Forelimb muscle (tissue), 1 donor: Measurements from ENCODE around the gene SUOX. TPM values are rescaled to one million over a fixed set of nuclear protein-coding genes. Genes with fewer than 3 reads are reported as not detected.
A peak's percentile ranks its signal among the peaks of the same experiment; 100 is the strongest.
"Not testable (repeated sequence)": the region's sequence is repeated elsewhere in the genome, so short reads cannot be mapped to it uniquely, and the experiment has no call there.

Source experiments
- DNase-seq: peaks from one replicate; pipeline ENCODE4 v3.0.0-alpha.2; 2013; ENCODE audit warnings: low read depth
- polyA plus RNA-seq: library from polyadenylated mRNA; unstranded; fragments of 120-200 nt; gene quantifications from one replicate; pipeline ENCODE4 v1.2.1, GENCODE V29; 2013; ENCODE audit not compliant: insufficient read length

The SUOX gene
- polyA plus RNA-seq, 1 donor: 16.1 TPM

DNA sequence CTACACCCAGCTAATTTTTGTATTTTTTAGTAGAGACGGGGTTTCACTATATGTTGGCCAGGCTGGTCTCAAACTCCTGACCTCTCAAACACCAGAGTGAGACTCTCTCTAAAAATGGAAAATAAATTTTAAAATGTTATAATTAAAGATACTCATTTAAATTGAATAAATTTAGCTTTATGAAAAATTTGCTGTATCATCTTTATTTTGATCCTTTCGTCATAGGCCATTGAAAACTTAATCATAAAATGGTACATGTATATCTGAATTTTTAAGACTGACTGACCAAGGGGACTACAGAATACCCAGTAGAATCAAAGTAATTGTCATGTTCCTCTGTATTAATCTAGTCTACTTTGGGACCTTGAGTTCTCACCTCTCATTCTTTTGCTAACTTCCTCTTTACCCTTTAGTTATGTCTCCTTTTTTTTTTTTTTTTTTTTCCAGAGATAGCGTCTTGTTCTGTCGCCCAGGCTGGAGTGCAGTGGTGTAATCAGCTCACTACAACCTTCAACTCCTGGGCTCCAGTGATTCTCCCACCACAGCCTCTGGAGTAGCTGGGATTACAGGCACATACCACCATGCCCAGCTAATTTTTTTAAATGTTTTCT lies 13.7 kb upstream of the SUOX start:
- no peak for DNase-seq

DNA sequence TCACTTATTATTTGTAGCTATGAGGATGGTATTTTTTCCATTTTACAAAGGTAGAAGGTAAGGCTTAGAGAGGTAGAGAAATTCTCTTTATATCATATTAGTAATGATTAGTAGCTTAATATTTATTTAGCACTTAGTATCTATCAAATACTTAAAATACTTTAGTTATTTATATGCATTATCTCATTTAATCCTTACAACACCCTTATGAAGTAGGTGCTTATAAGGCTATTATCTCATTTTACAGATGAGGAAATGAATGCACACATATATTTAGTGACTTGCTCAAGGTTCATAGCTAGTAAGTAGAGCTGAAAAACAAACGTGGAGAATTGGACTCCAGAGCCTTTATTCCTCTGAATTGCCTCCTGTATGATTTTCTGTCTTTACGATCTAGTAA lies 12.2 kb upstream of the SUOX start:
- no peak for DNase-seq

DNA sequence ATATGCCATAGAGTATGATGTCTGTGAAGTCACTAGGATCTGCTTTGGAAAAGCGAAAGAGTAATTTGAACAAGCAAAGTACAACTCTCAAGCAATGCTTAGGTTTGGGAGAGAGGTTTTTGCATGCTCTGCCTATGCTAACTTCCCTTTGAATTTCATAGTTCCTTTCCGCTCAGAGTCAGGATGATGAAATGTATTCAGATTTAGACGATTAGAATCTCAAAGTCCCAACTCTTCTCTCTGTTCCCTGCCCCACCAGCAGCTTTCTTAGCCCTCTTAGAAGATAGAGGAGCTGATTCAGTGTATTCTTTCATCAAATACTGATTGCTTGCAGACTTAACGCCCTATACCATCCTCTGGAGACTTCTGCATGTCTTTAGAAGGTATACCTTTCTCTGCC lies 11.7 kb upstream of the SUOX start:
- DNase-seq: no peak

DNA sequence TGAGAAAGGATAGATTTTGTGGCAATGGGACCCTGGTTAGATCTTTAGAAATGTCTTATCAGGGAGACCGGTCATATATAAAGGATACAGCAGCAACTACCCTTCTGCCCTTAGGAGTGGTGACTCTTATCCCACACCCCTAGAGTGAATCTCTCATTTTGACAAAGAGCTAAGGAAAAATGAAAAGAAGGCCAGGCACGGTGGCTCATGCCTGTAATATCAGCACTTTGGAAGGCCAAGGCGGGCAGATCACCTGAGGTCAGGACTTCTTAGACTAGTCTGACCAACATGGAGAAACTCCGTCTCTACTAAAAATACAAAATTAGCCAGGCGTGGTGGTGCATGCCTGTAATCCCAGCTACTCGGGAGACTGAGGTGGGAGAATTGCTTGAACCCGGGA lies 11.1 kb upstream of the SUOX start:
- DNase-seq: not testable (repeated sequence)

DNA sequence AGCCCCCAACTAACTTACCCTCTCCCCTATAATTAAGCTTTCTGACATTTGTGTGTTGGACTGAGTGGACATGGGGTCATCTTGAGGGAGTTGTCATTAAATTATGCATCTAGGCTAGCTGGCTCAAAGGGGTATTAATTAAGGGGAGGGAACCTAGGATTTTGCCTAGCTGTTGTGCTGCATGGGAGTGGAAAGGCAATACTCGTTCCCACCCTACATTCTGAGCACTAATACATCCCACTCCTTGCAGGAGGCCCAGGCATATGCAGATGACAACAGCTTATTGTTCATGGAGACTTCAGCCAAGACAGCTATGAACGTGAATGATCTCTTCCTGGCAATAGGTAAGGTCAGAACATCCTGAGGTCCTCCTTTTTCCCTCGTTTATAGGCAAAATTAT lies 6.0 kb upstream of the SUOX start:
- no peak for DNase-seq

DNA sequence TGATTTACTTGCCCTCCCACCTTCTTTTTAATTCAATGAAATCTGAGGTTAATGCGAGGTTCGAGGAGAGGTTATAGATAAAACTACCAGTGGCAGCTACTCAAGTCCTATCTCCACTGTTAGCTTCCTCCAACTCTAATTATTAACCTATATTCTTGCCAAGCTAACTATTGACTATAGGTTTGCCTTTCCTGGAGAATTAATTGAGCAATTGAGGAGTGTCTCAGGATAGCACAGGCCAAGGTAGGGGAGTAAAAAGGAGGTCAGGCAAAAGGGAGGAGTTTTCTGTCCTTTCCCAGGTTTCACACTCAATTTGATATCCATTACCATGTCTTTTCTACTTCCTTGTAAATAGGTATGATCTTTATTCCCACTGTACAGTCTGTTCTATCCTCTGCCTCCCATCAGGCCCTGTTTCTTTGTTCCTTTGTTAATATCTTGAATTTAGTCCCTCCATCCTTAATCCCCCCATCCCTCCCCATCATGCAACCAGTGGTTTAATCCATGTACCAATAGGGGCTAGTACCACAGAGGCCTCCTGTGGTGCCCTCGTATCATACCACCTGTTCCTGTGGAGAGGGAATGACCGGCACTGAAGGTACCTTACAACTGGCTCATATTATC lies 3.7 kb upstream of the SUOX start:
- DNase-seq: no peak

DNA sequence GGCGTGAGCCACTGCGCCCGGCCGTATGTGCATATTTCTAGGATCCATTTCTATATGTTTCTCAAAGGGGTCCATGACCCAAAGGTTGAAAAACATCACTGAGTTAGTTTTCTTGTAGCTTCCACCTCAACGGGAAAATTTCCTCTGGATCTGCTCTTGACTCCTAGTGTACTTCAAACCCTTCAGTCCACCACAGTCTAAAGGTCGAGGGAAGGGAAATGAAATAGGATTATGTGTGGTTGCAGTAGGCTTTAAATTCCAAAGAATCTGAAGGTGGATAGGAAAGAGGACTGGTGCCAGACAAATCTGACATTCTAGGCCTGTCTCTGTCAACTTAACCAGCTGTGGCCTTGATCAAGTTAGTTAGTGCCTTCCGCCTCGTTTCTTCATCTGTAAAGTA lies 1.7 kb upstream of the SUOX start:
- no peak for DNase-seq

DNA sequence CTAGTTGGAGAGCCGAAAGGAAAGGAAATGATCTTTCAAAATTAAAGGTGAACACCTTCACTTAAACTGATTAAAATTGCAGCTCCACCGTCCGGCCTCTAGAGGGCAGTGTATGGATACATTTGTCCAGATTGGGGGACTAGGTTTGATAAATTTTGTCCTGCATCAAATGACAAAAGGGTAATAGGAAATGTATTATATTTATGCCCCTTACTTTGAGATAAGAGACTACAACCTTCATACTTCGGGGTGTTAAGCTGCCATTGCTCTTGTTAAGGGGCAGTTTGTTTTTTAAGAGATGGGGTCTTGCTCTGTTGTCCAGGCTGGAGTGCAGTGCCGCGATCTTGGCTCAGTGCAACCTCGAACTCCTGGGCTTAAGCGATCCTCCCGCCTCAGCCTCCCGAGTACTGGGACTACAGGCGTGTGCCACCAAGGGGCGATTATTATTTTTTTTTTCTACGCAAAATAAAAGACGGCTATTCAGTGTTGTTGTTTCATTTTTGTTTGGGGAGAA lies 818 bp upstream of the SUOX start:
- peak; percentile 39 for DNase-seq

DNA sequence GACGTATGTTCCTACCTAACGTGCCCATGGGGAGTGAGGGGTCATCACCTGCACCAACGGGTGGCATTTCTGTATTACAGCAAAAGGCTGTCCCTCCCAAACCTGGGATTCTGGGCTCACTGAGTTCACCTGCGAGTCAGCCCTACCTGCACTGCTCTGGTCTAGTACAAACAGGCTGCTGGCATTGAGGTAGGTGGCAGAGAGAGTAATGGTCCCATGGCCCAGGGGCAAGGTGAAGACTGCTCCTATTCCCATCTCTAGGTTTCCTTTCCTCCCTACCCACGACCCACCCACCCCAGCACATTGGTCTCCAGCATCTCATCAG lies 421 bp downstream of the SUOX start:
- no peak for DNase-seq

DNA sequence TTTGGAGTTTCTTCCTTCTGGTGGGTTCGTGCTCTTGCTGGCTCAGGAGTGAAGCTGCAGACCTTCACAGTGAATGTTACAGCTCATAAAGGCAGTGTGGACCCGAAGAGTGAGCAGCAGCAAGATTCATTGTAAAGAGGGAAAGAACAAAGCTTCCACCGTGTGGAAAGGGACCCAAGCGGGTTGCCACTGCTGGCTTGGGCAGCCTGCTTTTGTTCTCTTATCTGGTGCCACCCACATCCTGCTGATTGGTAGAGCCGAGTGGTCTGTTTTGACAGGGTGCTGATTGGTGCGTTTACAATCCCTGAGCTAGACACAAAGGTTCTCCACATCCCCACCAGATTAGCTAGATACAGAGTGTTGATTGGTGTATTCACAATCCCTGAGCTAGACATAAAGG lies 2.4 kb downstream of the SUOX start:
- not testable (repeated sequence) for DNase-seq

DNA sequence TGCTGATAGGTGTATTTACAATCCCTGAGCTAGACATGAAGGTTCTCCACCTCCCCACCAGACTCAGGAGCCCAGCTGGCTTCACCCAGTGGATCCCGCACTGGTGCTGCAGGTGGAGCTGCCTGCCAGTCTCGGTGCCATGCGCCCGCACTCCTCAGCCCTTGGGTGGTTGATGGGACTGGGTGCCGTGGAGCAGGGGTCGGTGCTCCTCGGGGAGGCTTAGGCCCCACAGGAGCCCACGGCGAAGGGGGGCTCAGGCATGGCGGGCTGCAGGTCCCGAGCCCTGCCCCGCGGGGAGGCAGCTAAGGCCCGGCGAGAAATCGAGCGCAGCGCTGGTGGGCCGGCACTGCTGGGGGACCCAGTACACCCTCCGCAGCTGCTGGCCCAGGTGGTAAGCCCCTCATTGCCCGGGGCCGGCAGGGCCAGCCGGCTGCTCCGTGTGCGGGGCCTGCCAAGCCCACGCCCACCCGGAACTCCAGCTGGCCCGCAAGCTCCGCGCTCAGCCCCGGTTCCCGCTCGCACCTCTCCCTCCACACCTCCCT lies 3.0 kb downstream of the SUOX start:
- DNase-seq: not testable (repeated sequence)

DNA sequence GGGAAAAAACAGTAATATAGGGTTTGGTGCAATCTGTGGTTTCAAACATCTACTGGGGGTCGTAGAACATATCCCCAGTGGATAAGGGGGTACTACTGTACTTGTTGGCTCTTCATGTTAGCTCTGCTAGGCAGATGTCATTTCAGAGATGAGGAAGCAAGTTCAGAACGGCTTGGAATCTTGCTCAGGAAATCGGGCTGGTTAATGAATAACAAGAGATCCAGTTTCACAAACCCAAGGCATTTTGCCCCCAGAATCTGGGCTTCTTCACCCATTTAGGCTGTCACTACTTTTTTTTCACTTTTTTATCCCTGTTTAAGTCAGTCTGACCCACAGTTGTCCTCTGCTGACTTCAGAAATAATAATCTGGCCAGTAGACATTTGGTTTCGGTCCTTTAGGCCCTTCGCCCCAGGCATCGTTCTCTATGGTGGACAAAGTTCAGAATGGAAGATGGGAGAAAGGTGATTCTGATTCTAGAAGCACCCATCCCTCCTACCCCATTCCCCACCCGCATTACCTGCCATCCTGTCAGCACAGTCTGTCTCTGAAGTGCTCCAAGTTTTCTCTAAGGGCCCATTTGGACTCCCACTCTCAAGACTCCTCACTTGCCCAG lies 4.5 kb downstream of the SUOX start:
- no peak for DNase-seq

DNA sequence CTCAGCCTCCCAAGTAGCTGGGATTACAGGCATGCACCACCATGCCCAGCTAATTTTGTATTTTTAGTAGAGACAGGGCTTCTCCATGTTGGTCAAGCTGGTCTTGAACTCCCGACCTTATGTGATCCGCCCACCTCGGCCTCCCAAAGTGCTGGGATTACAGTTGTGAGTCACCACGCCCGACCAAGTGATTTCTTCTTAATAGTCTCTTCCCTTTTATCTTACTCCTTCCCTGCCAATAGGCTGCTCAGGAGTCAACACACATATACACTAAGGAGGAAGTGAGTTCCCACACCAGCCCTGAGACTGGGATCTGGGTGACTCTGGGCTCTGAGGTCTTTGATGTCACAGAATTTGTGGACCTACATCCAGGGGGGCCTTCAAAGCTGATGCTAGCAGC lies 6.3 kb downstream of the SUOX start:
- DNase-seq: not testable (repeated sequence)

DNA sequence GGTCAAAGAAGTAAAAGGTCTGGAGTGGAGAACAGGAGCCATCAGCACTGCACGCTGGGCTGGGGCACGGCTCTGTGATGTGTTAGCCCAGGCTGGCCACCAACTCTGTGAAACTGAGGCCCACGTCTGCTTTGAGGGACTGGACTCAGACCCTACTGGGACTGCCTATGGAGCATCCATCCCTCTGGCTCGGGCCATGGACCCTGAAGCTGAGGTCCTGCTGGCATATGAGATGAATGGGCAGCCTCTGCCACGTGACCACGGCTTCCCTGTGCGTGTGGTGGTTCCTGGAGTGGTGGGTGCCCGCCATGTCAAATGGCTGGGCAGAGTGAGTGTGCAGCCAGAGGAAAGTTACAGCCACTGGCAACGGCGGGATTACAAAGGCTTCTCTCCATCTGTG lies 7.1 kb downstream of the SUOX start:
- no peak for DNase-seq

DNA sequence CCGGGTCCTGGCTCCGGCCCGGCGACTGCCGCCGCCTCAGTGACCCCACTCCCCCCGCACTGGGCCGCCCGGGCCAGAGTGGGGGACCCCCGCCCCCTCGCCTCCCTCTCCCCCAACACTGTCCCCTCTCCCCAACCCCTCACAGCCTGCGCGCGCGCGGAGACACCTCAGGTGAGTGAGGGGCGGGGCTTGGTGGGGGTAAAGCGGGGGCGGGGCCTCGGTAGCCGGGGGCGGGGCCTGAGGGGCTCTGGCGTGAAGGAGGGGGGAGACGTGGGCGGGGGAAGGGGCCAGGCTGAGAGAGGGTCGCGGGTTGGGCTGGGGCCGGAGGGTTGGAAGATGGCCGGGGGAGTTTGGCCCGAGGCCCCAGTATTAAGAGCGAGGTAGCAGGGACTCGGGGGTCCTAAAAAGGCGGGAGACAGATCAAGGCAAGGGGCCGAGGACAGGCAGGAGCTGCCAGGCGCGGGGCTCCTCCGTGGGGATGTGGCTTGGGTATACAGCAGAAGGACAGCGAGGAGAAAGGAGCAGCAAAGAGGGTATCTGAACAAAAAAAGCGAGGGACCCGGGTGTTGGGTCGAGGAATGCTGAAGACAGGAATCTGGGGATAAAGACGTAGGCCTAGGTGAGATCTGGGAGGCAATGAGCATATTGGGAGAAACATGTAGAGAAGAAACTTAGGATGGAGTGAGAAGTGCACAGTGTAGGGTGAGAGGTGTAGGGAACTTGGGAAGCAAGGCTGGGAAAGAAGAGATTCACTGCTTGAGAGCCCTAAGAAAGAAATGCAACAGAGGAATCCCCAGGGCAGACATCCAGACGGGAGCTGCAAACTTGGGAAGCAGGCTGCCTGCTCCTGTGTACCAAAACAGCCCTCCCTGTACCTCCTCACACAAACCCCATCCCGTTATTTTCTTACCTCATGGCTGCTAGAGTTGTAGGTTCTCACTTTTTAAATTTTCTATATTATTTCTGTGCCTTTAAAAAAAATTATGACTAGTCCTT lies 10.8 kb downstream of the SUOX start:
- no peak for DNase-seq

DNA sequence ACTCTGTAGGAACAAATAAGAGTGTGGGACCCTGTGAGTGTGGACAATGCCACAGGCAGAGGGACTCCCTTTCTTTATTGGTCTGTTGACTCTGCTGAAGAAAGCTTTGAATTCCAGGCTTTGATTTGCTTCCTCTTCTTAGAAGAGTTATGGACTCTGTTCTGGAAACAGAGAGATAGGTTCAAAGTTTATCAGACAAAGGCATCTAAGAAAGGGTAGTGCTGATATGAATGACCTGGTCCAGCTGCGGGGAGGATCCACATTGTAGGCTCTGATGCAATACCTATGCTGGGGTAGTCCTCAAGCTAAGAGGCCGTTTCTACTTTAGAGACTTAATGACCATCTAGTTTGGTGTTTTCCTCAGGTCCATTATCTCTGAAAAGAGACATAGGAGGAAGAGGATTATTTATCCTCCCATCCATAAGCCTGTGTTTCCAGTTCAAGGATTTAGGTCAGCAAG lies 13.1 kb downstream of the SUOX start:
- no peak for DNase-seq

DNA sequence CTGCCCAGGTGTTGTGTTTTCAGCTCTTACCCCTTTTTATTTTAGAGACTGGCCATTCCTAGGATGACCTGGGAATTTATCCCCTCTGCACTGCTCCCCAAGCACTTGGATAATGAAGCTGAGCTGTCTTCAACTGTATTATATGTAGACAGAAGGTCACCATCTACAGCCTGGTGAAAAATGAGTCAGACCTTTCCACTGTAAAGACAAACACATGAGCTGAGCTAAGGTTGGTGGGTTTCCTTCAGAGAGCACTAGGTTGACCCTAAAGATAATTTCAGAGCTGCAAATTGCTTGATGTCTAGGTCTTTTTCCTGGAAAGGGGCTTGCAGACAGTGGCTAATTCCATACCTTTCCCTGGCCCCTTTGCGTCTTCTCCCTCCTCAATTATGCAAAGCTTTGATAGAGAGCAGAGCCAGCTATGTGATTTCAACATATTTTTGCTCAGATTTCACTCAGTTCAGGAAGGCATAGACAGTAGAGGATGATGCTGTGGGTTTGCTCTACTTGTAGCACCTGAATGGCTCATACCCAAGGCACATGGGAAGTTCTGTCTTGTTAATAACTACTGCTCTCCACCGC lies 14.5 kb downstream of the SUOX start:
- no peak for DNase-seq

DNA sequence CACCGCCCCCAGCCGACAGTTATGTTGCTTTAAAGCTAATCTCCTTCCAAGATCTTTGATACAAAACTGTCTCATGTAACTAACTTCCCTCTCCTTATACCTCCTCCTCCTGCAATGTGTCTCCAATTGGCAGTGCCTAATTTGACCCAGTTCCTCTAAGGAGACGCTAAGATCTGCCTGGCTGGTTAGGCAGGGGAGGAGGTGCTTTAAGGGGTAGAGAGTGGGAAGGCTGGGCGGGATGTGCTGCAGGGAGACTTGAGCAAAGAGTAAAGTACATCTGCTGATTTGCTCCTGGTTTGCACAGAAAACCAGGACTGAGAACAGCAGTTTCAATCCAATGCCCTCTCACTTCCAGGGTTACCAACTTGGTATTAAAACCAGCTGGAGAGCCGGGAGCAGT lies 16.4 kb downstream of the SUOX start:
- DNase-seq: no peak

DNA sequence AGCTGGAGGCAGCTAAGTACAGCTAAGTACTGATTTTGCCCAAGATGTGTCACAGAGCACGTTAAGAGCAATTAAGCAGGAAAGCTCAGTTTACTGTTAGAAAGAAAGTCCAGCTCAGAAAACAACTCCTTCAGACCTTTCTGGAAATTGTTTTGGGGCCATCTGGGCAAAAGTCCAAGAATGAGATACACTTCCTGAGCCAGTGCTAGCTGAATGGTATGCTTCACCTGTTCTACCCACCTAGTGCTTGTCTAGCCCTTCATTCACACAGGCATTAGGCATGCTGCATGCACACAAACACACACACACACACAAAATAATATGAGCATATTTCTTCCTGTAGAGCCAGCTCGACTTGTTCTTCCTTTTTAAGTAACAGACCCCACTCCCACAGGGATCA lies 17.1 kb downstream of the SUOX start:
- DNase-seq: no peak

DNA sequence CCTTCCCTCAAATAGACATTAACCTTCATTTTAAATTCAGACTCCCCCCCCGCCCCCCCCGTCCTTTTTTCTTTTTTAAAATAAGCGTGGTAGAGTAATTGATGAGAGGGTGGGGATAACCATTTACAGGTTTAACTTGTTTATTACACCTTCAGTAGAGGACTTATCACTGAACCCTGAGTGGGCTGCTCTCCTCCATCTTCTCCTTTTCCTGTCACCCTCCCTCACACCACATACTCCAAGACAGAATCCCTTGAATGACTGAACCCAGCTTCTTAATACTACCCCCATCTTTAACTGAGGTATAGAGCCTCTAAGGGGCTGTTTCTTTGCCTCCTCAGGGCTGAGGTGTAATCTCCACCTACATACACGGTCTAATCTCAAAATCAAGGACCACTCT lies 20.1 kb downstream of the SUOX start:
- no peak for DNase-seq

DNA sequence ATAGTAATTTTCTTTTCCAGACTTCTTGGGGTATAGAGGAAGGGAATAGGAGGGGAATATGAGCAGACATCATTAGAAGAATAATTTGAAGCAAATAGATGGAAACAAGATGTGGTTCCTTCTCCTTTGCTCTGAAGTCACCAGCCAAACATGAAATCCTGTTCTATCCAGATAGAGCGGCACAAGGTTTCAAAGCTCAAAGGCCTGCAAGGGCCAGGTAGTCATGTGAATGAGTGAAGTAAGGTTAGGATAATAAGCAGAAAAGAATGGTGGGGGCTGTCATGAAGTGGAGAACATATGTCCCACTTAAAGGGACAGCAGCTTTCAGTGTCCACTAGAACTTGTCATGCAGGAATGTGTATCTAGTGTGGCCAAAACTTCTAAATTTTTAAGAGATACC lies 21.3 kb downstream of the SUOX start:
- DNase-seq: no peak
